ENCODE data around the gene DYSF.

GRCh38 chr2:71463342-71463654 lies 9.9 kb downstream of the DYSF start:
- TF ChIP-seq, protein P1, sequence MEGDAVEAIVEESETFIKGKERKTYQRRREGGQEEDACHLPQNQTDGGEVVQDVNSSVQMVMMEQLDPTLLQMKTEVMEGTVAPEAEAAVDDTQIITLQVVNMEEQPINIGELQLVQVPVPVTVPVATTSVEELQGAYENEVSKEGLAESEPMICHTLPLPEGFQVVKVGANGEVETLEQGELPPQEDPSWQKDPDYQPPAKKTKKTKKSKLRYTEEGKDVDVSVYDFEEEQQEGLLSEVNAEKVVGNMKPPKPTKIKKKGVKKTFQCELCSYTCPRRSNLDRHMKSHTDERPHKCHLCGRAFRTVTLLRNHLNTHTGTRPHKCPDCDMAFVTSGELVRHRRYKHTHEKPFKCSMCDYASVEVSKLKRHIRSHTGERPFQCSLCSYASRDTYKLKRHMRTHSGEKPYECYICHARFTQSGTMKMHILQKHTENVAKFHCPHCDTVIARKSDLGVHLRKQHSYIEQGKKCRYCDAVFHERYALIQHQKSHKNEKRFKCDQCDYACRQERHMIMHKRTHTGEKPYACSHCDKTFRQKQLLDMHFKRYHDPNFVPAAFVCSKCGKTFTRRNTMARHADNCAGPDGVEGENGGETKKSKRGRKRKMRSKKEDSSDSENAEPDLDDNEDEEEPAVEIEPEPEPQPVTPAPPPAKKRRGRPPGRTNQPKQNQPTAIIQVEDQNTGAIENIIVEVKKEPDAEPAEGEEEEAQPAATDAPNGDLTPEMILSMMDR (IDR thresholded peaks at IDR 0.05): no peak
- TF ChIP-seq POLR2A (IDR thresholded peaks at IDR 0.05): no peak

Measured in esophagus squamous epithelium (tissue), 4 donors.